ENCODE data around the gene AQP2. TPM values are rescaled to one million over a fixed set of nuclear protein-coding genes. Genes with fewer than 3 reads are reported as not detected.
"Not testable (repeated sequence)": the region's sequence is repeated elsewhere in the genome, so short reads cannot be mapped to it uniquely, and the experiment has no call there.

The AQP2 gene
- total RNA-seq, 2 experiments from 2014 or later = not detected

DNA sequence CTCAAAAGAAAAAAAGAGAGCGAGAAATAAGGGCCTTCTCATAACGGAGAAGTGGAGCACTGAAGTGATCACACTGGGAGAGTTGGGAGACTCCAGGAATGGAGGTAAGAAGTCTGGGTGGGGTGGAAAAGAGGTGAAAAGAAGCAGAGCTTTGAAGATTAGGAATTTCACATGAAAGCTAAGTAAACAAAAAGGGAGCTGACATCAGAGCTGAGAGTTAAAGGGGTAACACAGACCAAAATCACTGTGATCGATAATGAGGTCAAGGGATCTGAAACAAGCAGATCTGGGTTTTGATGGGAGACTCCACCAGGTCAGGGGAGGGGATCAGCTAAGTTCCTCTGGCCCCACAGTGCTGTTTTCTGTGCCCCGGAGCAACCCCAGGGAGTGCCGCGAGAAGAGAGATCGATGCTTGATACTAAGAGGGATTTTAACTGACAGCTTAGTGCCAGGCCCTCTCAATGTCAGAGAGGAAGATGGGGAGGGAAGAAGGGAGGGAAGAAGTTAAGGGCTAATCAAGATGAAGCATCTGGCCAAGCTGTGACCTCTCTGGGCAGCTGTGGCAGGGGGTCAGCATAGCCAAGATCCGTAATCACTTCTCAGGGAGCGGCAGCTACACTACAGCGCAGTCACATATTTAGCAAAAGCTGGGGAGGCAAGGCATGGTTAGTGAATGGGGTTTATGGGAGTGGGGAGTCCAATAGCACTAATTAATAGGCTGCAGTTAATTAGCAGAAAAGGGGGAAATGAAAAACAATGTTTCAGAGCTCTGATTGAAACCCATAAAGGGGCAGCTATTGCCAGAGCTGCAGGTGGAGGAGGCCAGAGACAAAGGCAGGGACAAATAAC lies 30.2 kb downstream of the AQP2 start:
- H3K36me3 Mint-ChIP-seq (ENCODE audit: low read depth) = no peaks in the 10 kb centered on the region
- CTCF ChIA-PET = interaction anchor here (1.1 to 7.3 kb wide), 6 partner anchors 14 to 195 kb away, joined by 4 to 76 read pairs (median 6); no protein-coding TSS in a partner anchor
- intact Hi-C loops (cut with micrococcal nuclease) = no loop called here

GRCh38 chr12:49982246-49983087 lies 31.9 kb downstream of the AQP2 start:
- Mint-ChIP-seq H3K27ac (no peak overlapping the region), H3K4me1 (ENCODE audit: low read depth) (peaks cover 1% of the 10 kb centered on the region), H3K36me3 (ENCODE audit: low read depth) (no peaks in the 10 kb centered on the region), H3K9me3 (no peaks in the 10 kb centered on the region), H3K4me3 (no peak overlapping the region), H3K27me3 (ENCODE audit: low read depth) (no peaks in the 10 kb centered on the region)
- CTCF ChIA-PET = interaction anchor here (0.6 to 7.3 kb wide), 5 partner anchors 10 to 664 kb away, joined by 3 to 76 read pairs (median 6); no protein-coding TSS in a partner anchor
- intact Hi-C loops (cut with micrococcal nuclease) = no loop called here
- DNase-seq = no peak

More for the DNA sequence above, 30.2 kb downstream of the AQP2 start:
- H3K27me3 Mint-ChIP-seq (ENCODE audit: low read depth) = no peaks in the 10 kb centered on the region
- DNase-seq = no peak
- no peaks in the 10 kb centered on the region for H3K9me3 Mint-ChIP-seq
- no peaks in the 10 kb centered on the region for H3K4me1 Mint-ChIP-seq (ENCODE audit: low read depth)
- no peak overlapping the region for H3K27ac Mint-ChIP-seq
- H3K4me3 Mint-ChIP-seq = no peak overlapping the region

DNA sequence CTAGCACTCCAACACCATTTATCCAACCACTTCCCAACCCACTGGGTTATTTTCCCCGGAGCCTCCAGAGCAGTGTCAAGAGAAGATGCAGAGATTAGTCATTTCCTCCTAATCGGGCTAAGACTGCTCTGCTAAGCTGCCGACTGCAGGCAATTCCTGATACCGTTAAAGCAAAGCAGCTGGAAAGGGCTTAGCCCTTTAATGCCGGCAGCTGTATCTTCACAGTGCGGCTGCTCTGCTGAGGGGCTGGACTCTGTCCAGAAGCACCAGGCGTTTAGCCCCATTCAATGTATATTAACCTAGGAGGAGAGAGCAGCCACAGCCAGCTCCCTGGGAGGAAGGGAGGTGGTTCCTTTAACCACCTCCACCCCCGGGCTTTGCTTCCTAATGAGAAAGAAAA lies 33.4 kb downstream of the AQP2 start:
- CTCF ChIA-PET = interaction anchor here (0.6 to 7.3 kb wide), 5 partner anchors 17 to 624 kb away, joined by 3 to 76 read pairs (median 3); no protein-coding TSS in a partner anchor
- Mint-ChIP-seq H3K36me3 (ENCODE audit: low read depth) (peaks cover 3% of the 10 kb centered on the region), H3K27me3 (ENCODE audit: low read depth) (no peaks in the 10 kb centered on the region), H3K27ac (no peak overlapping the region), H3K4me1 (ENCODE audit: low read depth) (peaks cover 1% of the 10 kb centered on the region), H3K9me3 (no peaks in the 10 kb centered on the region), H3K4me3 (no peak overlapping the region)
- intact Hi-C loops (cut with micrococcal nuclease) = no loop called here
- no peak for DNase-seq

DNA sequence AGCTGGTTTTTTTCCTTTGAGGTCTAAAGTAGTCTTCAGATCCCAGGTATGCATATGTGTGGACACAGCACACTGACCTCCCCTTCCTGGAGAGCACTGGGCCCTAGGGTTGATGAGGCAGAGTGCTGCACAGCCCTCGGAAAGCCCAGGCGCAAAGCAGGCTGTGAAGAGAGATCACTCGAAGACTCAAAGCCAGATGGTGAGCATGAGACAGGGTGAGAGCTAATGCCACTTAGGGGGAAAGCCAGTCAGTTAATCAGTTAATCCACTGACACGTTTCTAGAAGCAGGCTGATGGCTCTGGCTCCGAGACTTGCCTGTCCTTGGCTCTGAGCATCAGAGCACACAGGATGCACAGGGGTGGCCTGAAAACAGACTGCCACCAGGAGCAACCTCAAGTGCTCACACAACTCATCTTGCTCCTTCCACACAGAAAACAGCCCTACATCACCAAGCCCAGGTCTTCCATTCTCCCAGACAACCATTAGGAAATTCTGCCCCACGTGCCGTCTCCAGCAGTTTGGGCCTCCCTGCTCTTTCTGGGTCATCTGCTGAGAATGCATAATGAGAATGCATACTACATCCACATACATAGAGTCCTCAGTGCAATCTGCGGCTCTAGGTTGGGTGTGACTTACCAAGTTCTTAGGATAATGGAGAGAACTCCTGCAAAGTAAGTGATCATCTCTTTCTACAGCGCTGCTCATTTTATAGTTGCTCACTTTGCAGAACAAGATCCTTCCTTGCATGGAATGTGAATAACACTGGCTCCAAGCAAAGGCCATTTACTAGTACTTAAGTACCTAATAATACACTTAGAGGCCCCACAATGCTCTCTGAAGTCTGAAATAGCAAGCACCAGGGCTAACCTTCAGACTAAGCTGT lies 34.2 kb downstream of the AQP2 start:
- no peak overlapping the region for H3K4me3 Mint-ChIP-seq
- CTCF ChIA-PET = interaction anchor here (0.8 to 7.3 kb wide), 5 partner anchors 17 to 117 kb away, joined by 3 to 76 read pairs (median 6); no protein-coding TSS in a partner anchor
- no peak overlapping the region for H3K27ac Mint-ChIP-seq
- intact Hi-C loops (cut with micrococcal nuclease) = no loop called here
- H3K9me3 Mint-ChIP-seq = no peaks in the 10 kb centered on the region
- no peaks in the 10 kb centered on the region for H3K27me3 Mint-ChIP-seq (ENCODE audit: low read depth)
- H3K36me3 Mint-ChIP-seq (ENCODE audit: low read depth) = peaks cover 8% of the 10 kb centered on the region
- H3K4me1 Mint-ChIP-seq (ENCODE audit: low read depth) = peaks cover 1% of the 10 kb centered on the region
- DNase-seq = no peak

DNA sequence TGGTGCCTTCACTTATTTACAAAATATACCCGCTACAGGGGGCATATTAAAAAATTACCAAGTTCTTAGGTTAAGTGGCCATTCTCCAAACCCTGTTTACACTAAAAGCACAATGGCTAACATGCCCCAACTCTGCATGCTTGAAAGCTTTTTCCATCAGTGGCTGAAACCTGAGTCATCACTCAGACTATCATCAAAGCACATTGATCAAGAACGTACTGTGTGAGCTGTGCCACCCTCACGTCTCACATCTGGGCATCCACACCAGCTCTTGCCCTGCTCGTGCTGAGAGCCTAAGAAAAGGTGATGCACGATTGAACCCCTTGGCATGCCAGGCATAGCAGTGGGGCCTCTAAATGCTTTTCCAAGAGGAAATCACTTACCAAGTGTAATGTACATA lies 35.4 kb downstream of the AQP2 start:
- Mint-ChIP-seq H3K36me3 (ENCODE audit: low read depth) (peaks cover 11% of the 10 kb centered on the region), H3K4me3 (no peak overlapping the region), H3K27ac (peak overlapping the region; percentile 65), H3K27me3 (ENCODE audit: low read depth) (no peaks in the 10 kb centered on the region), H3K9me3 (no peaks in the 10 kb centered on the region), H3K4me1 (ENCODE audit: low read depth) (peaks cover 1% of the 10 kb centered on the region)
- intact Hi-C loops (cut with micrococcal nuclease) = no loop called here
- DNase-seq = peak; percentile 17
- CTCF ChIA-PET = interaction anchor here (0.8 to 2.1 kb wide), 5 partner anchors 19 to 119 kb away, joined by 3 to 14 read pairs (median 3); no protein-coding TSS in a partner anchor

GRCh38 chr12:49986476-49986875 lies 35.9 kb downstream of the AQP2 start:
- H3K4me3 Mint-ChIP-seq = not testable (repeated sequence)
- H3K27ac Mint-ChIP-seq = peak overlapping the region; percentile 65

DNA sequence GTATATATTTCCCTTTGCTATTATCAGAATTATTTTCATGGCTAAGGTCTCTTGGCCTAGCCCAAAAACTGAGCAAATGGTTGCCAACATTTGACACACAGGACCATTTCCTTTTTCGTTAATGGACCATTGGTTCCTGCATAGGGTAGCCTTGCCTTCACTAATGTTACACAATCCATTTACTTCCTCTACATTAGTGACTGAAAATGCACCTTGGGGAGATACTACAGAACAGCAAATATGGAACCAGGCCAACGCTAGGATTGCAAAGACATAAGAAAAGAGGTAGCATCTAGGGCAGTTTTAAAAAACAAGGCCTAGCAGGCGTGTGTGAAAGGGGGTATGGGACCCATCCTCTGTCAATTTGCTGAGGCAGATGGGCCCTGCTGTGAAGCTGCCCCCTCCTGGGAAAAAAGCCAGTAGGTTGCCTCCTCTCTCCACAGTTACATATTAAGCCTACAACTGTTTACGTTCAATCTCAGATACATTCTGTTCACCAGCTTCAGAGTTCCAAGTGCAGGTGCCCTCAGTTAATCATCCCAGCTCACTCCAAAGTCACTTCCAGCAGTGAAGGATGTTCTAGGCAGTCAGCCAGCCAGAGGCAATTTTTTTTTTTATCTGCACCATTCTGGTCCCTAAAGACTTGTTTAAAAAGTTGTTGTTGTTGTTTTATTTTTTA lies 37.2 kb downstream of the AQP2 start:
- DNase-seq = no peak
- Mint-ChIP-seq H3K4me1 (ENCODE audit: low read depth) (peaks cover 1% of the 10 kb centered on the region), H3K36me3 (ENCODE audit: low read depth) (peaks cover 21% of the 10 kb centered on the region), H3K4me3 (no peak overlapping the region), H3K27ac (no peak overlapping the region), H3K9me3 (no peaks in the 10 kb centered on the region), H3K27me3 (ENCODE audit: low read depth) (no peaks in the 10 kb centered on the region)
- CTCF ChIA-PET = no interaction called here
- intact Hi-C loops (cut with micrococcal nuclease) = no loop called here

More at GRCh38 chr12:49986476-49986875, 35.9 kb downstream of the AQP2 start:
- DNase-seq; H3K4me1 Mint-ChIP-seq (ENCODE audit: low read depth); intact Hi-C loops (cut with micrococcal nuclease); H3K27me3 Mint-ChIP-seq (ENCODE audit: low read depth); H3K9me3 Mint-ChIP-seq: not testable (repeated sequence)
- H3K36me3 Mint-ChIP-seq (ENCODE audit: low read depth) = peaks cover 11% of the 10 kb centered on the region
- CTCF ChIA-PET = interaction anchor here (1.3 to 2.1 kb wide), 2 partner anchors 19 to 51 kb away, joined by 3 to 14 read pairs; no protein-coding TSS in a partner anchor

DNA sequence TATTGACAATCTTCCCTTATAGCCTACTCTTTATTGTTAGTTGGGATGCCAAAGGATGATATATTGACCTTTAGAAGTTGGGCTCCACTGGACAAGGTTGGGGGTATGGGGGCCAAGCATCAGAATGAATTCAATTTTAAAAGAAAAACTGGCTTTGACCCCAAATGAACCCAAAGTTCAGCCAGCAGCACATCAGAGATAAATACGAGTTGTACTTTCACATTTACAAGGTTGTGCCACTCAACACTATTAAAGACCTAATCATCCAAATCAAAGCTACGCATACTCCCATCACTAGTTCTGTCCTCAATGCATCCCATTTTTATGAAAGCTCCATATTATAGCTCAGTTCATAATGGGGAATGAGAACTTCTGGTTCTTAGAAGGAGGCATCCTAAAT lies 38.9 kb downstream of the AQP2 start:
- CTCF ChIA-PET = interaction anchor here (2.2 kb wide), 1 partner anchor 50 kb away, joined by 11 read pairs; no protein-coding TSS in a partner anchor
- H3K4me3 Mint-ChIP-seq; H3K27ac Mint-ChIP-seq; H3K4me1 Mint-ChIP-seq (ENCODE audit: low read depth); DNase-seq; H3K9me3 Mint-ChIP-seq; intact Hi-C loops (cut with micrococcal nuclease); H3K27me3 Mint-ChIP-seq (ENCODE audit: low read depth): not testable (repeated sequence)
- H3K36me3 Mint-ChIP-seq (ENCODE audit: low read depth) = peaks cover 32% of the 10 kb centered on the region

DNA sequence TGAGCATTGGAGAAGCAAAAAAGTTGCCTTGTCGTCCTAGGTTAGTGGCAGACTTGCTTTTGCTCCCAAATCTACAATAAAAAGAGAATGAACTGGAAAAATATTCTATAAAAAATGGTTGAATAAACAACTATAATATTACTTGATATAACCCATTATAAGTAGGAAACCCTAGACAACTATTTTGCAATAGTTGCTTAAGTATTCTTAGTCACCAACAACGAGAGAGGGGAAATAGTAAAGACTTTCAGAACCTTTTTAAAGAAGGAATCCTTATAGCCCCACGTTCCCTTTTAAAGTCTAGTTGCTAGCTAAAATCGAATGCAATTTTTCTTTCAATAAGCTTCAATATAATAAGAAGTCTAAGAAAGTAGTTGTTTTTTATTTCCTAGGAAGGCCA lies 39.7 kb downstream of the AQP2 start:
- Mint-ChIP-seq H3K27ac (no peak overlapping the region), H3K36me3 (ENCODE audit: low read depth) (peaks cover 39% of the 10 kb centered on the region), H3K27me3 (ENCODE audit: low read depth) (no peaks in the 10 kb centered on the region), H3K9me3 (no peaks in the 10 kb centered on the region), H3K4me1 (ENCODE audit: low read depth) (peaks cover 1% of the 10 kb centered on the region), H3K4me3 (no peak overlapping the region)
- no peak for DNase-seq
- intact Hi-C loops (cut with micrococcal nuclease) = no loop called here
- CTCF ChIA-PET = interaction anchor here (0.6 to 2.2 kb wide), 5 partner anchors 19 to 204 kb away, joined by 3 to 11 read pairs (median 3); no protein-coding TSS in a partner anchor

- DNase-seq = no peak
- intact Hi-C loops (cut with micrococcal nuclease) = no loop called here
- no peak overlapping the region for H3K4me3 Mint-ChIP-seq
- H3K4me1 Mint-ChIP-seq (ENCODE audit: low read depth) = no peaks in the 10 kb centered on the region
- no peaks in the 10 kb centered on the region for H3K9me3 Mint-ChIP-seq
- no peak overlapping the region for H3K27ac Mint-ChIP-seq
- H3K36me3 Mint-ChIP-seq (ENCODE audit: low read depth) = peaks cover 54% of the 10 kb centered on the region
- CTCF ChIA-PET = no interaction called here
- H3K27me3 Mint-ChIP-seq (ENCODE audit: low read depth) = no peaks in the 10 kb centered on the region
Measured at GRCh38 chr12:49998453-49998852, 47.9 kb downstream of the AQP2 start.

GRCh38 chr12:50003595-50003994 lies 53.1 kb downstream of the AQP2 start:
- H3K36me3 Mint-ChIP-seq (ENCODE audit: low read depth) = peaks cover 44% of the 10 kb centered on the region
- CTCF ChIA-PET = interaction anchor here (0.9 to 1.8 kb wide), 3 partner anchors 35 to 67 kb away, joined by 3 to 7 read pairs (median 4); no protein-coding TSS in a partner anchor
- H3K4me1 Mint-ChIP-seq (ENCODE audit: low read depth) = peaks cover 2% of the 10 kb centered on the region
- no peak overlapping the region for H3K27ac Mint-ChIP-seq
- no peak overlapping the region for H3K4me3 Mint-ChIP-seq
- no peak for DNase-seq
- H3K9me3 Mint-ChIP-seq = no peaks in the 10 kb centered on the region
- H3K27me3 Mint-ChIP-seq (ENCODE audit: low read depth) = no peaks in the 10 kb centered on the region
- intact Hi-C loops (cut with micrococcal nuclease) = no loop called here
